Measurements from ENCODE around the gene PIGS. TPM values are rescaled to one million over a fixed set of nuclear protein-coding genes. Genes with fewer than 3 reads are reported as not detected.
"Not testable (repeated sequence)": the region's sequence is repeated elsewhere in the genome, so short reads cannot be mapped to it uniquely, and the experiment has no call there.

PIGS gene
- total RNA-seq, 2 experiments from 2014 or later = 73.8 to 76.4 TPM

DNA sequence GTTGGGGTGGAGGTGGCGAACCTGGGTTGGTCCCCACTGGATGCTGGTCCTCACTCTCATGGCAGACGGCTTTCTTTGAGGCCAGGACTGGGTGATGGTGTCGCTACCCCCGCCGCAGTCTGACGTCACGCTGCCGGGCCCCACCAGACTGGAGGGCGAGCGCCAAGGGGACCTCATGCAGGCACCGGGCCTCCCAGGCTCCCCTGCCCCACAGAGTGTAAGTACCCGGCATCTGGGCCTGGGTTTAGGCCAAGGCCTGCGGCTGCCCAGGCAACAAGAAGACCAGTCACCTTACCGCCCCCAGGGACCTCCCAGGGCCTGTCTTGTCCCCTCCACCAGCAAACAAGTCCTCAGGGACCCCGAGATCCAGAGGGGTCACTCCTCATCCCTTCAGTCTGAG, 47.4 kb downstream of the PIGS start:
- no peaks in the 10 kb centered on the region for H3K27me3 Mint-ChIP-seq
- no peaks in the 10 kb centered on the region for H3K36me3 Mint-ChIP-seq (ENCODE audit: low read depth)
- no peaks in the 10 kb centered on the region for H3K4me1 Mint-ChIP-seq (ENCODE audit: low read depth)
- Histone ChIP-seq H3K9me3 (ENCODE audit: control insufficient read depth in 1 of 2, insufficient read depth in 1 of 2, low read length in 2 of 2) (no peaks in the 10 kb centered on the region), H3K4me3 (ENCODE audit: low read length) (no peak overlapping the region), H3K27ac (ENCODE audit: low read depth in 1 of 2, low read length in 2 of 2) (no peak overlapping the region), H3K4me1 (ENCODE audit: insufficient read depth, low read length) (no peaks in the 10 kb centered on the region), H3K36me3 (ENCODE audit: insufficient read depth, low read length) (no peaks in the 10 kb centered on the region), H3K27me3 (ENCODE audit: control insufficient read depth in 1 of 2, insufficient read depth in 2 of 2, low read length in 2 of 2) (no peaks in the 10 kb centered on the region)
- DNase-seq (no peak), ATAC-seq (ENCODE audit: poor library complexity) (no peak)
- TF ChIP-seq CTCF (IDR thresholded peaks at IDR 0.05) = no peak
- no peak overlapping the region for H3K4me3 Mint-ChIP-seq
- ChIA-PET CTCF (no interaction called here), POLR2A (no interaction called here)
- intact Hi-C loops (cut with DNase I, micrococcal nuclease) = no loop called here
- H3K9me3 Mint-ChIP-seq = no peaks in the 10 kb centered on the region
- no peak overlapping the region for H3K27ac Mint-ChIP-seq

- no peak for ATAC-seq (ENCODE audit: poor library complexity)
- no peaks in the 10 kb centered on the region for H3K4me1 Mint-ChIP-seq (ENCODE audit: low read depth)
Measured at GRCh38 chr17:28523186-28523585, 48.1 kb downstream of the PIGS start.

GRCh38 chr17:28522281-28522680, 49.0 kb downstream of the PIGS start:
- H3K27ac ChIP-seq (ENCODE audit: low read depth in 1 of 2, low read length in 2 of 2); intact Hi-C loops (cut with DNase I, micrococcal nuclease); H3K4me1 ChIP-seq (ENCODE audit: insufficient read depth, low read length); H3K9me3 Mint-ChIP-seq; H3K4me3 Mint-ChIP-seq; H3K9me3 ChIP-seq (ENCODE audit: control insufficient read depth in 1 of 2, insufficient read depth in 1 of 2, low read length in 2 of 2); DNase-seq; H3K27me3 ChIP-seq (ENCODE audit: control insufficient read depth in 1 of 2, insufficient read depth in 2 of 2, low read length in 2 of 2); ATAC-seq (ENCODE audit: poor library complexity); H3K36me3 Mint-ChIP-seq (ENCODE audit: low read depth); H3K27me3 Mint-ChIP-seq; CTCF ChIA-PET; H3K36me3 ChIP-seq (ENCODE audit: insufficient read depth, low read length); POLR2A ChIA-PET; H3K27ac Mint-ChIP-seq; H3K4me1 Mint-ChIP-seq (ENCODE audit: low read depth); H3K4me3 ChIP-seq (ENCODE audit: low read length): not testable (repeated sequence)

More at GRCh38 chr17:28523186-28523585, 48.1 kb downstream of the PIGS start:
- TF ChIP-seq CTCF (IDR thresholded peaks at IDR 0.05) = no peak
- H3K27ac ChIP-seq (ENCODE audit: low read depth in 1 of 2, low read length in 2 of 2) = no peak overlapping the region
- H3K4me1 ChIP-seq (ENCODE audit: insufficient read depth, low read length) = no peaks in the 10 kb centered on the region
- no peak overlapping the region for H3K4me3 ChIP-seq (ENCODE audit: low read length)
- ChIA-PET CTCF (no interaction called here), POLR2A (no interaction called here)
- H3K27me3 ChIP-seq (ENCODE audit: control insufficient read depth in 1 of 2, insufficient read depth in 2 of 2, low read length in 2 of 2) = no peaks in the 10 kb centered on the region
- H3K9me3 ChIP-seq (ENCODE audit: control insufficient read depth in 1 of 2, insufficient read depth in 1 of 2, low read length in 2 of 2) = no peaks in the 10 kb centered on the region
- Mint-ChIP-seq H3K4me3 (no peak overlapping the region), H3K36me3 (ENCODE audit: low read depth) (no peaks in the 10 kb centered on the region), H3K27ac (no peak overlapping the region), H3K9me3 (no peaks in the 10 kb centered on the region), H3K27me3 (no peaks in the 10 kb centered on the region)
- no peak for DNase-seq
- no peaks in the 10 kb centered on the region for H3K36me3 ChIP-seq (ENCODE audit: insufficient read depth, low read length)
- intact Hi-C loops (cut with DNase I, micrococcal nuclease) = no loop called here

GRCh38 chr17:28521311-28522085, 49.8 kb downstream of the PIGS start:
- Mint-ChIP-seq H3K27me3 (no peaks in the 10 kb centered on the region), H3K4me3 (no peak overlapping the region), H3K4me1 (ENCODE audit: low read depth) (no peaks in the 10 kb centered on the region), H3K36me3 (ENCODE audit: low read depth) (no peaks in the 10 kb centered on the region), H3K9me3 (no peaks in the 10 kb centered on the region), H3K27ac (no peak overlapping the region)
- CTCF ChIA-PET = no interaction called here
- no peak for TF ChIP-seq CTCF (IDR thresholded peaks at IDR 0.05)
- Histone ChIP-seq H3K4me1 (ENCODE audit: insufficient read depth, low read length) (no peaks in the 10 kb centered on the region), H3K27me3 (ENCODE audit: control insufficient read depth in 1 of 2, insufficient read depth in 2 of 2, low read length in 2 of 2) (no peaks in the 10 kb centered on the region), H3K36me3 (ENCODE audit: insufficient read depth, low read length) (no peaks in the 10 kb centered on the region), H3K9me3 (ENCODE audit: control insufficient read depth in 1 of 2, insufficient read depth in 1 of 2, low read length in 2 of 2) (no peaks in the 10 kb centered on the region), H3K4me3 (ENCODE audit: low read length) (no peak overlapping the region), H3K27ac (ENCODE audit: low read depth in 1 of 2, low read length in 2 of 2) (no peak overlapping the region)
- ATAC-seq (ENCODE audit: poor library complexity) (no peak), DNase-seq (no peak)
- POLR2A ChIA-PET = no interaction called here
- intact Hi-C loops (cut with DNase I, micrococcal nuclease) = no loop called here
